Activated CD8-positive, alpha-beta memory T cell treated with anti-CD3 and anti-CD28 coated beads for 4 hours (primary cell): ENCODE results near the gene DDI2.

ENCODE experiments used
- DNase-seq, 2 donors: peaks; one replicate each; pipeline ENCODE4 v3.0.0-alpha.2; 2020; ENCODE audit warnings: low read depth in 2 of 2

The DDI2 gene

GRCh38 chr1:15605398-15606383 is 11.6 kb upstream of the DDI2 start:
- no peak for DNase-seq

- DNase-seq, result no peak
Measured at GRCh38 chr1:15609631-15610030, 7.6 kb upstream of the DDI2 start.

- no peak for DNase-seq
Measured at GRCh38 chr1:15610167-15610566, 7.1 kb upstream of the DDI2 start.

- DNase-seq, result no peak
Measured at GRCh38 chr1:15616373-15617172, 685 bp upstream of the DDI2 start.

- DNase-seq, result no peak
Measured at GRCh38 chr1:15618077-15618654, 908 bp downstream of the DDI2 start.

GRCh38 chr1:15618655-15619525 is 1.6 kb downstream of the DDI2 start:
- no peak for DNase-seq

- DNase-seq, result no peak
Measured at GRCh38 chr1:15620155-15620545, 2.9 kb downstream of the DDI2 start.

GRCh38 chr1:15620902-15621682 is 3.8 kb downstream of the DDI2 start:
- DNase-seq, result no peak

GRCh38 chr1:15621975-15622374 is 4.7 kb downstream of the DDI2 start:
- no peak for DNase-seq

- no peak for DNase-seq
Measured at GRCh38 chr1:15622712-15623373, 5.6 kb downstream of the DDI2 start.

GRCh38 chr1:15623435-15623834 is 6.2 kb downstream of the DDI2 start:
- DNase-seq, result no peak

- DNase-seq, result no peak
Measured at GRCh38 chr1:15624133-15624714, 7.0 kb downstream of the DDI2 start.

GRCh38 chr1:15625056-15625917 is 8.0 kb downstream of the DDI2 start:
- no peak for DNase-seq

GRCh38 chr1:15626269-15626950 is 9.2 kb downstream of the DDI2 start:
- DNase-seq, result no peak

- no peak for DNase-seq
Measured at GRCh38 chr1:15627343-15627988, 10.2 kb downstream of the DDI2 start.

- no peak for DNase-seq
Measured at GRCh38 chr1:15628003-15628402, 10.7 kb downstream of the DDI2 start.

- DNase-seq, result no peak
Measured at GRCh38 chr1:15633756-15634420, 16.6 kb downstream of the DDI2 start.
